ENCODE results near the gene RNF2.

Gene RNF2

GRCh38 chr1:185010361-185010760 lies 35.0 kb upstream of the RNF2 start:
- no peak overlapping the region for H2AFZ ChIP-seq (ENCODE audit: low read length)
- no peak overlapping the region for H3K27ac ChIP-seq (ENCODE audit: low read depth, low read length, poor library complexity, severe bottlenecking)
- no peaks in the 10 kb centered on the region for H3K36me3 ChIP-seq (ENCODE audit: insufficient read depth, low read length)
- no peak overlapping the region for H3K4me3 ChIP-seq (ENCODE audit: low read depth, low read length, poor library complexity, severe bottlenecking)
- H3K9me2 ChIP-seq (ENCODE audit: low read depth, low read length), result no peaks in the 10 kb centered on the region
- no peaks in the 10 kb centered on the region for H3K79me2 ChIP-seq (ENCODE audit: insufficient read depth, low read length)
- H3K4me2 ChIP-seq (ENCODE audit: low read length), result no peak overlapping the region
- H3K9me3 ChIP-seq (ENCODE audit: low read length), result no peaks in the 10 kb centered on the region
- H3F3A ChIP-seq (ENCODE audit: insufficient read depth, low read length), result no peaks in the 10 kb centered on the region
- H4K20me1 ChIP-seq (ENCODE audit: insufficient read depth, low read length), result no peaks in the 10 kb centered on the region
- no peaks in the 10 kb centered on the region for H3K4me1 ChIP-seq (ENCODE audit: insufficient read depth, low read length, severe bottlenecking)
- TF ChIP-seq, protein P1, sequence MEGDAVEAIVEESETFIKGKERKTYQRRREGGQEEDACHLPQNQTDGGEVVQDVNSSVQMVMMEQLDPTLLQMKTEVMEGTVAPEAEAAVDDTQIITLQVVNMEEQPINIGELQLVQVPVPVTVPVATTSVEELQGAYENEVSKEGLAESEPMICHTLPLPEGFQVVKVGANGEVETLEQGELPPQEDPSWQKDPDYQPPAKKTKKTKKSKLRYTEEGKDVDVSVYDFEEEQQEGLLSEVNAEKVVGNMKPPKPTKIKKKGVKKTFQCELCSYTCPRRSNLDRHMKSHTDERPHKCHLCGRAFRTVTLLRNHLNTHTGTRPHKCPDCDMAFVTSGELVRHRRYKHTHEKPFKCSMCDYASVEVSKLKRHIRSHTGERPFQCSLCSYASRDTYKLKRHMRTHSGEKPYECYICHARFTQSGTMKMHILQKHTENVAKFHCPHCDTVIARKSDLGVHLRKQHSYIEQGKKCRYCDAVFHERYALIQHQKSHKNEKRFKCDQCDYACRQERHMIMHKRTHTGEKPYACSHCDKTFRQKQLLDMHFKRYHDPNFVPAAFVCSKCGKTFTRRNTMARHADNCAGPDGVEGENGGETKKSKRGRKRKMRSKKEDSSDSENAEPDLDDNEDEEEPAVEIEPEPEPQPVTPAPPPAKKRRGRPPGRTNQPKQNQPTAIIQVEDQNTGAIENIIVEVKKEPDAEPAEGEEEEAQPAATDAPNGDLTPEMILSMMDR (IDR thresholded peaks at IDR 0.05; ENCODE audit: low read length), result no peak
- TF ChIP-seq EZH2 (IDR thresholded peaks at IDR 0.05; ENCODE audit: borderline replicate concordance, low read length), result no peak
- no peak overlapping the region for H3K9ac ChIP-seq (ENCODE audit: low read length)
- H3K27me3 ChIP-seq (ENCODE audit: insufficient read depth, low read length), result no peaks in the 10 kb centered on the region

GRCh38 chr1:185014941-185015340 lies 30.4 kb upstream of the RNF2 start:
- Histone ChIP-seq H3K4me2 (ENCODE audit: low read length) (no peak overlapping the region), H3K9ac (ENCODE audit: low read length) (no peak overlapping the region), H3K4me3 (ENCODE audit: low read depth, low read length, poor library complexity, severe bottlenecking) (no peak overlapping the region), H3K4me1 (ENCODE audit: insufficient read depth, low read length, severe bottlenecking) (no peaks in the 10 kb centered on the region), H3K9me2 (ENCODE audit: low read depth, low read length) (no peaks in the 10 kb centered on the region), H3K27ac (ENCODE audit: low read depth, low read length, poor library complexity, severe bottlenecking) (no peak overlapping the region), H3F3A (ENCODE audit: insufficient read depth, low read length) (no peaks in the 10 kb centered on the region), H4K20me1 (ENCODE audit: insufficient read depth, low read length) (no peaks in the 10 kb centered on the region), H3K36me3 (ENCODE audit: insufficient read depth, low read length) (no peaks in the 10 kb centered on the region), H3K27me3 (ENCODE audit: insufficient read depth, low read length) (no peaks in the 10 kb centered on the region), H3K9me3 (ENCODE audit: low read length) (no peaks in the 10 kb centered on the region), H2AFZ (ENCODE audit: low read length) (no peak overlapping the region), H3K79me2 (ENCODE audit: insufficient read depth, low read length) (no peaks in the 10 kb centered on the region)
- TF ChIP-seq, protein P1 (IDR thresholded peaks at IDR 0.05; ENCODE audit: low read length), result no peak

DNA sequence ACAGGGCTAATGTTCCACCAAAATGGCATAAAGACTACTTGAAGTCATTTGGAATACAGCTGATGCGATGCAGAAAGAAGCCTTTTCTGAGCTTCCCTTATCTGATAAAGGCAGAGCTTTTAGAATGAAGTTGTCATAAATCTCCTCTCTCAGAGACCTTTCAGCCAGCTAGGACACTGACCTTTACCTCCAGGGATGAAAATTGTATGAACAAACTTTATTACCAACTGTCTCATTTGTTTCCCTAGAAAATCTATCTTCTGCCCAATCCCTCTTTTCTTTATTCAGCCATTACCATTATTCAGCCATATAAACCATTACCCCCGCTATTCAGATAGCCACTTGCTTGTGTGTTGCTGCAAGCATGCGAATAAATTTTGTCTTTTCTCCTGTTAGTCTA lies 29.7 kb upstream of the RNF2 start:
- no peak overlapping the region for H2AFZ ChIP-seq (ENCODE audit: low read length)
- no peaks in the 10 kb centered on the region for H3K9me3 ChIP-seq (ENCODE audit: low read length)
- H3K27me3 ChIP-seq (ENCODE audit: insufficient read depth, low read length), result no peaks in the 10 kb centered on the region
- H3K9me2 ChIP-seq (ENCODE audit: low read depth, low read length), result no peaks in the 10 kb centered on the region
- H3K9ac ChIP-seq (ENCODE audit: low read length), result no peak overlapping the region
- H3K4me3 ChIP-seq (ENCODE audit: low read depth, low read length, poor library complexity, severe bottlenecking), result no peak overlapping the region
- H3K4me2 ChIP-seq (ENCODE audit: low read length), result no peak overlapping the region
- H3K4me1 ChIP-seq (ENCODE audit: insufficient read depth, low read length, severe bottlenecking), result no peaks in the 10 kb centered on the region
- H3K79me2 ChIP-seq (ENCODE audit: insufficient read depth, low read length), result no peaks in the 10 kb centered on the region
- no peaks in the 10 kb centered on the region for H3K36me3 ChIP-seq (ENCODE audit: insufficient read depth, low read length)
- H3F3A ChIP-seq (ENCODE audit: insufficient read depth, low read length), result no peaks in the 10 kb centered on the region
- H4K20me1 ChIP-seq (ENCODE audit: insufficient read depth, low read length), result no peaks in the 10 kb centered on the region
- H3K27ac ChIP-seq (ENCODE audit: low read depth, low read length, poor library complexity, severe bottlenecking), result no peak overlapping the region
- TF ChIP-seq EZH2 (IDR thresholded peaks at IDR 0.05; ENCODE audit: borderline replicate concordance, low read length), result no peak
- TF ChIP-seq, protein P1 (IDR thresholded peaks at IDR 0.05; ENCODE audit: low read length), result no peak

Data from OCI-LY1 (cell line).